Body of pancreas (tissue), 4 donors: Measurements from ENCODE around the gene TMEM145. TPM values are rescaled to one million over a fixed set of nuclear protein-coding genes. Genes with fewer than 3 reads are reported as not detected.

Experiments
- ATAC-seq: fragments of 150-250 bp; one replicate; pipeline ENCODE4 v1.9.1; 2016
- DNase-seq, 4 donors: peaks; one replicate each; pipeline ENCODE4 v3.0.0-alpha.2; 2019
- H3K27ac ChIP-seq, 4 donors: fragments of 200-600 bp; sonication (generic); 1 replicate in 3 of 4; 2 replicates in 1 of 4; pipeline versions ENCODE4 v1.5.1 to v1.6.1; 2016 to 2019; ENCODE audit warnings: mild to moderate bottlenecking in 1 of 4, mixed read lengths in 1 of 4, moderate library complexity in 1 of 4
- H3K27me3 ChIP-seq, 2 donors: fragments of 200-600 bp; sonication (generic); one replicate each; pipeline ENCODE4 v1.6.0; 2016; ENCODE audit warnings: mild to moderate bottlenecking in 1 of 2
- H3K36me3 ChIP-seq, 2 donors: fragments of 200-600 bp; sonication (generic); replicated peaks in 1 of 2; 2 replicates each; pipeline ENCODE4 v1.5.1; 2016; ENCODE audit warnings: low read depth in 2 of 2; ENCODE audit not compliant: insufficient read depth in 1 of 2
- H3K4me1 ChIP-seq: fragments of 200-600 bp; sonication (generic); one replicate; pipeline ENCODE4 v1.6.0; 2016
- H3K4me3 ChIP-seq, 2 donors: fragments of 200-600 bp; sonication (generic); 1 replicate in 1 of 2; 2 replicates in 1 of 2; pipeline ENCODE4 v1.5.1; 2016 to 2019
- H3K9me3 ChIP-seq, 3 donors: fragments of 200-600 bp; sonication (generic); 1 replicate in 2 of 3; 2 replicates in 1 of 3; pipeline ENCODE4 v1.5.1; 2016
- CTCF ChIP-seq, 7 experiments: fragments of 450-650 bp in 4 of 7; fragments of 200-600 bp in 3 of 7; sonication (generic) in 3 of 7; IDR thresholded peaks; one replicate each; pipeline ENCODE4 v1.5.1; 2016 to 2019; ENCODE audit warnings: antibody characterized with exemption in 7 of 7
- POLR2A ChIP-seq, 3 donors: fragments of 450-650 bp; IDR thresholded peaks; one replicate each; pipeline ENCODE4 v1.6.1; 2016; ENCODE audit warnings: antibody characterized with exemption in 3 of 3, mild to moderate bottlenecking in 2 of 3
- WGBS, 2 donors: methylation state at CpG; one replicate each; pipeline ENCODE4 v1.1.5; 2017; 5-methylcytosine and 5-hydroxymethylcytosine counted together
- intact Hi-C: fragments of 100-400 bp; cut with DNase I; formaldehyde crosslinking; loops from one replicate; pipeline ENCODE4 v1.15.1; 2023
- total RNA-seq, 2 donors: library from RNA; depleted of rRNA; stranded (reverse); fragments of >200 nt; gene quantifications; one replicate each; pipeline ENCODE4 v1.1.0, GENCODE V29; 2016

TMEM145 gene
- total RNA-seq, 2 donors from 2014 or later, result not detected

- intact Hi-C loops, result no loop called here
- TF ChIP-seq CTCF (IDR thresholded peaks at IDR 0.05) (no peak), POLR2A (IDR thresholded peaks at IDR 0.05) (no peak)
These were observed 24.7 kb upstream of the TMEM145 start for GRCh38 chr19:42288387-42288786.

GRCh38 chr19:42288881-42289555, 24.1 kb upstream of the TMEM145 start:
- no peaks in the 10 kb centered on the region for H3K27me3 ChIP-seq
- ATAC-seq (no peak), DNase-seq (no peak)
- no peak overlapping the region for H3K4me3 ChIP-seq
- intact Hi-C loops, result no loop called here
- peaks cover 25% of the 10 kb centered on the region for H3K4me1 ChIP-seq
- 87 to 90% methylated on average over 9 to 22 of the region's 22 CpGs for WGBS, 2 donors
- no peak overlapping the region for H3K27ac ChIP-seq
- TF ChIP-seq CTCF (IDR thresholded peaks at IDR 0.05) (no peak), POLR2A (IDR thresholded peaks at IDR 0.05) (no peak)
- H3K36me3 ChIP-seq, result peaks cover 17 to 30% of the 10 kb centered on the region in 2 donors
- H3K9me3 ChIP-seq, result no peaks in the 10 kb centered on the region

More at GRCh38 chr19:42288387-42288786, 24.7 kb upstream of the TMEM145 start:
- WGBS, 2 donors, result 70 to 78% methylated on average over 4 of the region's 4 CpGs
- ATAC-seq (no peak), DNase-seq (no peak)
- Histone ChIP-seq H3K27me3 (no peaks in the 10 kb centered on the region), H3K36me3 (peaks cover 17 to 28% of the 10 kb centered on the region in 2 donors), H3K4me1 (peaks cover 27% of the 10 kb centered on the region), H3K9me3 (no peaks in the 10 kb centered on the region), H3K4me3 (no peak overlapping the region), H3K27ac (no peak overlapping the region)

GRCh38 chr19:42289556-42290041, 23.5 kb upstream of the TMEM145 start:
- Histone ChIP-seq H3K4me3 (no peak overlapping the region), H3K27ac (no peak overlapping the region), H3K36me3 (peaks cover 17 to 30% of the 10 kb centered on the region in 2 donors), H3K9me3 (no peaks in the 10 kb centered on the region), H3K4me1 (peaks cover 23% of the 10 kb centered on the region), H3K27me3 (no peaks in the 10 kb centered on the region)
- DNase-seq, result no peak
- WGBS, 2 donors, result 91 to 96% methylated on average over 7 to 8 of the region's 8 CpGs
- no peak for ATAC-seq
- no peak for TF ChIP-seq POLR2A (IDR thresholded peaks at IDR 0.05)
- no peak for TF ChIP-seq CTCF (IDR thresholded peaks at IDR 0.05)
- intact Hi-C loops, result loop anchor here (5.0 kb wide), 1 partner anchor 42 kb away; no protein-coding TSS in a partner anchor

GRCh38 chr19:42290136-42290522, 23.0 kb upstream of the TMEM145 start:
- intact Hi-C loops, result loop anchor here (5.0 kb wide), 1 partner anchor 43 kb away; no protein-coding TSS in a partner anchor

More at GRCh38 chr19:42290136-42290522, 23.0 kb upstream of the TMEM145 start:
- H3K36me3 ChIP-seq, result peaks cover 17 to 30% of the 10 kb centered on the region in 2 donors
- H3K27ac ChIP-seq, result no peak overlapping the region
- DNase-seq, result no peak
- no peak overlapping the region for H3K4me3 ChIP-seq
- WGBS, 2 donors, result 87 to 92% methylated on average over 5 to 13 of the region's 13 CpGs
- H3K9me3 ChIP-seq, result no peaks in the 10 kb centered on the region
- H3K27me3 ChIP-seq, result no peaks in the 10 kb centered on the region
- TF ChIP-seq POLR2A (IDR thresholded peaks at IDR 0.05) (no peak), CTCF (IDR thresholded peaks at IDR 0.05) (no peak)
- peaks cover 18% of the 10 kb centered on the region for H3K4me1 ChIP-seq
- ATAC-seq, result no peak
